HG03439 (cell line): Measurements from ENCODE around the gene ANKH.
"Not testable (repeated sequence)": the region's sequence is repeated elsewhere in the genome, so short reads cannot be mapped to it uniquely, and the experiment has no call there.

Source experiments
- ATAC-seq: cut with Tn5 transposase; IDR thresholded peaks from one replicate; pipeline ENCODE4 v1.9.1; 2021; ENCODE audit warnings: mild to moderate bottlenecking, moderate library complexity; ENCODE audit not compliant: unreplicated experiment

Gene ANKH

GRCh38 chr5:14859150-14859549 is 12.4 kb downstream of the ANKH start:
- ATAC-seq, result no peak

GRCh38 chr5:14855366-14855765 is 16.2 kb downstream of the ANKH start:
- ATAC-seq, result no peak

- ATAC-seq, result no peak
These were observed 16.8 kb downstream of the ANKH start for GRCh38 chr5:14854799-14855198.

GRCh38 chr5:14853685-14854084 is 17.9 kb downstream of the ANKH start:
- no peak for ATAC-seq

- no peak for ATAC-seq
These were observed 18.8 kb downstream of the ANKH start for GRCh38 chr5:14852779-14853178.

- ATAC-seq, result no peak
These were observed 19.5 kb downstream of the ANKH start for GRCh38 chr5:14851999-14852526.

GRCh38 chr5:14851597-14851996 is 20.0 kb downstream of the ANKH start:
- no peak for ATAC-seq

- ATAC-seq, result no peak
These were observed 20.5 kb downstream of the ANKH start for GRCh38 chr5:14851050-14851419.

GRCh38 chr5:14850419-14851049 is 21.0 kb downstream of the ANKH start:
- ATAC-seq, result no peak

GRCh38 chr5:14849516-14850294 is 21.9 kb downstream of the ANKH start:
- no peak for ATAC-seq

- not testable (repeated sequence) for ATAC-seq
These were observed 22.6 kb downstream of the ANKH start for GRCh38 chr5:14848942-14849341.

GRCh38 chr5:14848385-14848784 is 23.2 kb downstream of the ANKH start:
- no peak for ATAC-seq

- no peak for ATAC-seq
These were observed 24.1 kb downstream of the ANKH start for GRCh38 chr5:14847471-14847870.

GRCh38 chr5:14842117-14842516 is 29.5 kb downstream of the ANKH start:
- ATAC-seq, result no peak

GRCh38 chr5:14840624-14841023 is 31.0 kb downstream of the ANKH start:
- ATAC-seq, result no peak

- ATAC-seq, result no peak
These were observed 32.9 kb downstream of the ANKH start for GRCh38 chr5:14838396-14839319.

GRCh38 chr5:14837423-14838122 is 34.0 kb downstream of the ANKH start:
- not testable (repeated sequence) for ATAC-seq

GRCh38 chr5:14834584-14835550 is 36.7 kb downstream of the ANKH start:
- ATAC-seq, result no peak

GRCh38 chr5:14834062-14834461 is 37.5 kb downstream of the ANKH start:
- ATAC-seq, result no peak

- no peak for ATAC-seq
These were observed 40.6 kb downstream of the ANKH start for GRCh38 chr5:14831006-14831338.
